Astrocyte of the cerebellum (primary cell): Measurements from ENCODE around the gene AQP12A.
"Not testable (repeated sequence)": the region's sequence is repeated elsewhere in the genome, so short reads cannot be mapped to it uniquely, and the experiment has no call there.

Source experiments
- DNase-seq: peaks from one replicate; pipeline ENCODE4 v3.0.0-alpha.2; 2011; ENCODE audit warnings: low read depth
- H3K4me3 ChIP-seq: 2 replicates; pipeline ENCODE4 v1.5.1; 2011; ENCODE audit warnings: mild to moderate bottlenecking, low read depth, low read length, moderate library complexity
- in situ Hi-C: cut with HindIII; loops from 2 replicates; pipeline ENCODE4 v1.10.0; 2017; ENCODE audit warnings: low sequenced_read_pairs
- TF ChIP-seq, protein P1 (sequence below): IDR thresholded peaks from 2 replicates; pipeline ENCODE4 v1.5.1; 2012; ENCODE audit warnings: low read length, low read depth, moderate library complexity, mild to moderate bottlenecking; ENCODE audit errors: missing control alignments

AQP12A gene

DNA sequence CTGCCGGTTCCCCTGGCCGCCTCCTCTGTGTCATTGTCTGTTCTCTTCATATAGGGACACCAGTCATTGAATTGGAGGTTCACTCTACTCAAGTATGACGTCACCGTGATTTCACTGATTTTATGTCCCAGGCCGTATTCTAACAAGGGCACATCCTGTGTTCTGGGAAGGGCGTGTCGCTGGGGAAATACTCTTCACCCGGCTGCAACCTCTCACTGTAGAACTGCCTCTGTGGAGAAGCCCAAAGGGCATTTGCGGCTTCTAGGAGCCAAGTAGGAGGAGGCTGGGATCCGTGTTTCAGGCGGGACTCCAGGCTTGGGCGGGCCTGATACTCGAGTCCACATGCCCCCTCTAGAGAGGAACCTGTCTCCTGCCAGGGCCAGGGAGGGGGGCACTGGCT, 4.8 kb downstream of the AQP12A start:
- DNase-seq, H3K4me3 ChIP-seq, in situ Hi-C loops: not testable (repeated sequence)

DNA sequence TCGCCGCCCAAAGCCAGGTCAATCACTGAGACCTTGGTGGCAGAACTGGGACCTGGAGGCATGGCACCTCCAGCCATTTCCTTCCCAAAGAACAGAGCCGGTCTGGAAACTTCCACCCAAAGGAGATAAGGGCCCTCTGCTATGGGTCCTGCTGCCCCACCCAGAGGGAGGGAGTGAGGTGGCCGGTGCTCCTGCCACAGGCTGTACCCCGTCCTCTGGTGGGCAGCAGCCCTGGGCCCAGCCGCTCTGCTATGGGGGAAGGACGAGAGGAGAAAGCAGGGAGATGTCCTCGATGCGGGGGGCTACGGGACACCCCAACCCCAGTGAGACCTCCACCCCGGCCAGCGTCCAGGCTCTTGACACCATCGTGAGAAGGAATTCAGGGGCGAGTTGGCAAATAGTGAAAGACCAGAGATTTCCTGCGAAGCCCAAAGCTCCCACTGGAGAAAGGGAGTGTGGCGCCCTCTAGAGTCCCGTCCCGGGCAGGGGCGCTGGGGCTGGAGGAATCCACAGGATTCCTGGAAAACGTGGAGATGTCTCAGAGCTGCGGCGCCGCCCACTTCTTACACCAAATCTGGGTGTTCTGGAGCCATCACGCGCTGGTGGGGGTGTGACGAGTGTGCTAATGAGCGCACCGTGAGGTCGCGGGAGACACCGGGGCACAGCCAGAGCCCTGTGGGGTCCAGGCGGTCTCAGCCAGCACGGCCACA, 7.3 kb downstream of the AQP12A start:
- in situ Hi-C loops, DNase-seq: not testable (repeated sequence)

GRCh38 chr2:240699835-240700234, 8.2 kb downstream of the AQP12A start:
- DNase-seq, in situ Hi-C loops, H3K4me3 ChIP-seq: not testable (repeated sequence)

More for the DNA sequence above, 7.3 kb downstream of the AQP12A start:
- H3K4me3 ChIP-seq: not testable (repeated sequence)

- in situ Hi-C loops, H3K4me3 ChIP-seq, DNase-seq: not testable (repeated sequence)
Observed at GRCh38 chr2:240700616-240701015, 8.9 kb downstream of the AQP12A start.

GRCh38 chr2:240701091-240701735, 9.5 kb downstream of the AQP12A start:
- no peak for DNase-seq
- H3K4me3 ChIP-seq: no peak overlapping the region
- in situ Hi-C loops: no loop called here
- TF ChIP-seq, protein P1, sequence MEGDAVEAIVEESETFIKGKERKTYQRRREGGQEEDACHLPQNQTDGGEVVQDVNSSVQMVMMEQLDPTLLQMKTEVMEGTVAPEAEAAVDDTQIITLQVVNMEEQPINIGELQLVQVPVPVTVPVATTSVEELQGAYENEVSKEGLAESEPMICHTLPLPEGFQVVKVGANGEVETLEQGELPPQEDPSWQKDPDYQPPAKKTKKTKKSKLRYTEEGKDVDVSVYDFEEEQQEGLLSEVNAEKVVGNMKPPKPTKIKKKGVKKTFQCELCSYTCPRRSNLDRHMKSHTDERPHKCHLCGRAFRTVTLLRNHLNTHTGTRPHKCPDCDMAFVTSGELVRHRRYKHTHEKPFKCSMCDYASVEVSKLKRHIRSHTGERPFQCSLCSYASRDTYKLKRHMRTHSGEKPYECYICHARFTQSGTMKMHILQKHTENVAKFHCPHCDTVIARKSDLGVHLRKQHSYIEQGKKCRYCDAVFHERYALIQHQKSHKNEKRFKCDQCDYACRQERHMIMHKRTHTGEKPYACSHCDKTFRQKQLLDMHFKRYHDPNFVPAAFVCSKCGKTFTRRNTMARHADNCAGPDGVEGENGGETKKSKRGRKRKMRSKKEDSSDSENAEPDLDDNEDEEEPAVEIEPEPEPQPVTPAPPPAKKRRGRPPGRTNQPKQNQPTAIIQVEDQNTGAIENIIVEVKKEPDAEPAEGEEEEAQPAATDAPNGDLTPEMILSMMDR: no peak

DNA sequence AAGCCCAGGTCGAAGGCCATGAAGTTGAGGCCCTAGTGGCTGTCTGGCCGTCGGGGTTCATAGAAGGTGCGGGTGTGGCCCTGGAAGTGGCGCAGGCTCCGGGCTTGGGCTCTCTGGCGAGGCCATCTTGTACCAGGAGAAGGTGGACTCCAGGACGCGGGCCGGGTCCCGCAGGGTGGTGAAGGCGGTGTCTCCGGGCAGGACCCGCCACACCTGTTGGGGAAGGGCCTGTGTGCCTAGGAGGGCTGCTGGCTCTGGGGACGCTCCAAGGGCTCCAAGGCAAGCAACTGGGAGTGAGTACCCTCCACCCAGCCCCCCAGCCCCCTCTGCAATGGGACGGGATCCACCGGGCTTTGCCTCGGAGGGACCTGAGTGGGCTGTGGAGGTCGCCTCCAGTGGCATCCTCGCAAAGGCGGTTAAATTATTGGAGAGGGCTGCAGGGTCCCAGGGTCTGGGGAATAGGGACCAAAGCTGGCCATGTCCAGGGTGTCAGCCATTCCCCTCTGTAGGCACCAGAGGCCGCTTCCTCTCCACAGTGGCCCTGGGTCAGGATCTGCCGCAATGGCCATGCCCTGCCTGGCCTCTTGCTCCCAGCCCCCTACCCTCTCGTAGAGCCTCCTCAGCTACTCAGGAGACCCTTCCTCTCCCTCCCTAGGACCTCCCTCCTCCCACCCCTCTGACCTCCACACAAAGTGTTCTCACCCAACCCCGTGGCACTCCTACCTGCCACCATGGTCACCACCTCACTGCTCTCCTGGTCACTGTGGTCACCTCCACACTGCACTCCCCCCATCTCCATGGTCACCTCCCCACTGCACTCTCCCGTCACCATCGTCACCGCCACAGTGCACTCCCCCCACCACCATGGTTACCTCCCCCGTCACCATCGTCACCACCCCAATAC, 10.3 kb downstream of the AQP12A start:
- no peak for DNase-seq
- TF ChIP-seq, protein P1: no peak
- no peak overlapping the region for H3K4me3 ChIP-seq
- in situ Hi-C loops: no loop called here

GRCh38 chr2:240702640-240703011, 11.0 kb downstream of the AQP12A start:
- no peak overlapping the region for H3K4me3 ChIP-seq
- in situ Hi-C loops: no loop called here
- DNase-seq: no peak
- TF ChIP-seq, protein P1: no peak

DNA sequence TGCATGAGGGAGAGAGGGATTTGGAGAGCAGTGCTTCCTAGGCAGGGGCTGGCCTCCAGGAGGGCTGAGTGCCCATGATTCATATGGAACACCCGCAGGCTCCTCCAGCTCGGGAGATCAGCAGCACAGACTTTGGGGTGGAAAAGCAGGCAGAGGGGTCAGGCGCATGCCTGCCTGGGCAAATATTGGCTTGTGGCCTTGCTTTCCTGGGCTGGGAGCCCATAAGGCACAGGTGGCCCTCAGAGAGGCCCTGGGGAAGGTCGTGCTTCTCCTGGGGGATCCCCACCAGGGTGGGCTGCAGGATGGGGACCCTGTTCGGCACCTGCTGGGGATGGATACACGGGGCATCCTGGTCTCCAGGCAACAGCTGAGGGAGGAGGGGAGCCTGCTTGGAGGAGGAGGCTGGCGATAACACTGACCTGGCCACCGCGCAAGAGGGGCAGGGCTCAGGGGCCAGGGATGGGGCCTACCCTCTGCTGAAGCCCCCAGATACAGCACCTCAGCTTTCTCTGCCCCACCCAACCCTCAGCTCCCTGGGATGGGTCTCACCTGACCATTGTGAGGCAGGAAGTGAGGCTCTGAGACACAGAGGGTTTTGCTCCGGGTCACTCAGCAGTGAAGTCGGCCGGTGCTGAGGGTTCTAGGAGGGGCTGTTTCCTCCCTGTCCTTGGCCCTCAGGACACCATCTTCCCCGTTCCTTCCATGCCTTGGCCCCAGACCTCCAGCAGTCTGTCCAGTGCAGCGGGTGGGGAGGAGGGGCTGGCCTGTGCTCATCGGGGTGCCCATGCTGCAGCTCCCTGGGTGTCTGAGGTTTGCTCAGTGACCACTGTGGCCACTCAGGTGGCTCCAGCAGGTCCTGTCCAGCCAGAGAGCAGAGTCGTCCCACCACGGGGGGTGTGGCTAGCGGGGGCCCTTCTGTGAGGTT, 12.0 kb downstream of the AQP12A start:
- TF ChIP-seq, protein P1: no peak
- in situ Hi-C loops: no loop called here
- no peak for DNase-seq
- no peak overlapping the region for H3K4me3 ChIP-seq
